IPS-15b (cell line): ENCODE results near the gene AFAP1L1.

ENCODE experiments used
- H3K27me3 ChIP-seq: one replicate; pipeline ENCODE4 v1.6.1; 2013; ENCODE audit warnings: low read length; ENCODE audit not compliant: control insufficient read depth, insufficient read depth
- H3K36me3 ChIP-seq: one replicate; pipeline ENCODE4 v1.6.1; 2013; ENCODE audit warnings: low read length; ENCODE audit not compliant: control insufficient read depth, insufficient read depth
- H3K4me1 ChIP-seq: one replicate; pipeline ENCODE4 v1.6.1; 2013; ENCODE audit warnings: mild to moderate bottlenecking, low read length; ENCODE audit not compliant: control insufficient read depth, insufficient read depth
- H3K4me3 ChIP-seq: one replicate; pipeline ENCODE4 v1.5.1; 2013; ENCODE audit warnings: low read depth, low read length
- H3K9ac ChIP-seq: one replicate; pipeline ENCODE4 v1.6.1; 2013; ENCODE audit warnings: low read depth, mild to moderate bottlenecking, low read length
- H3K9me3 ChIP-seq: one replicate; pipeline ENCODE4 v1.6.1; 2013; ENCODE audit warnings: mild to moderate bottlenecking, low read length; ENCODE audit not compliant: control insufficient read depth, insufficient read depth

The AFAP1L1 gene

DNA sequence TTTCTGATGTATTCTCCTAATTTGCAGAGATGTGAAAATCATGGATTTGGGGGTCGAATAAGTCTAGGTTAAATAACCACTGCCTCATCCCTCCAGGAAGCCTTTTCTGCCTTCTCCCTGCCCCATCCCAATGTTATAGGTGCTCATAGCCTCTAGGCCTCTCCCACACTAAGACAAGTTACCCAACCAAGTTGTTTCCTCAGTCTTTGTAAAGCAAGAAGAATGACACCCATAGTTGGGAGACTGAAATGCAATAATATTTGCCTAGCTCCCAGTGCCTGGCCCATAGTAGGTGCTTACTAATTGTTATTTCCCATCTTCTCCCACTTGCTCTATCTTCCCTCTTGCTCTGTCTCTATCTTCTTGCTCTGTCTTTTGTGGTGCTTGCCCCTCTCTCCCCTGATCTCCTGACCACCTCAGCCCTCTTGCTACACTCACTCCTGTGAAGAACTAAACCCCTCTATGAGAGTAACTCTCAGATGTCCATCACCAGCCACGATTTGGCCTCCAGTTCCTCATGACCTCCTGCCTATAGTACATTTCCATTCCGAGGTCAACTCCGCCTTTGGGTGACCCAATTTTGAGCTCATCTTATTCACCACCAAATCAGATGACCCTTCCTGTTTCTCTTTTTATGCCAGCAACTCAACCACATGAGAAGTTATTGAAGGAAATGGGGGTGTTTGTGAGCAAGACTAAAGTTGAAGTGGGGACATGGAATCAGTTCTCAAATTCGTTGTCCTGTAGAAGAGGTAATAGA is 7.0 kb downstream of the AFAP1L1 start:
- H3K9ac ChIP-seq = no peak overlapping the region
- peaks cover 9% of the 10 kb centered on the region for H3K27me3 ChIP-seq
- H3K9me3 ChIP-seq = no peaks in the 10 kb centered on the region
- no peaks in the 10 kb centered on the region for H3K4me1 ChIP-seq
- no peak overlapping the region for H3K4me3 ChIP-seq
- H3K36me3 ChIP-seq = no peaks in the 10 kb centered on the region

DNA sequence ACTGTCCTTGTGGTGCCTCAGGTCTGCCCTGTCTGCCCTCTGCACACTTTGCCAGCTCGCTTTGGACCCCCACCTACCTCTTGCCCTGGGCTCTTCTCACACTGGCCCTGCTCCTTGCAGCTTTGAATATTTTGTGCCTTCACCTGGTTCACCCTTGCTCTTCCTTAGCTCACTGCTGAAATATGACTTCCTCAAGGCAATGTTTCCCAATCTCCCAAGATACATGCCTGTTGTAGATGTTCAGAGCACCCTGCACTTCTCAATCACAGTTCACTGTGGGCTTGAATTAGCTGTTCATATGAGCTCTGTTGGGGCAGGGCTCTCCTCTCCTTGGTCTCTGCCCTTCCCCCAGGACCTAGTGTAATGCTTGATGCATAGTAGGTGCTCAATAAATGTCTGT is 8.0 kb downstream of the AFAP1L1 start:
- H3K36me3 ChIP-seq = no peaks in the 10 kb centered on the region
- H3K27me3 ChIP-seq = peaks cover 4% of the 10 kb centered on the region
- H3K4me1 ChIP-seq = no peaks in the 10 kb centered on the region
- H3K4me3 ChIP-seq = no peak overlapping the region
- no peak overlapping the region for H3K9ac ChIP-seq
- H3K9me3 ChIP-seq = no peaks in the 10 kb centered on the region

DNA sequence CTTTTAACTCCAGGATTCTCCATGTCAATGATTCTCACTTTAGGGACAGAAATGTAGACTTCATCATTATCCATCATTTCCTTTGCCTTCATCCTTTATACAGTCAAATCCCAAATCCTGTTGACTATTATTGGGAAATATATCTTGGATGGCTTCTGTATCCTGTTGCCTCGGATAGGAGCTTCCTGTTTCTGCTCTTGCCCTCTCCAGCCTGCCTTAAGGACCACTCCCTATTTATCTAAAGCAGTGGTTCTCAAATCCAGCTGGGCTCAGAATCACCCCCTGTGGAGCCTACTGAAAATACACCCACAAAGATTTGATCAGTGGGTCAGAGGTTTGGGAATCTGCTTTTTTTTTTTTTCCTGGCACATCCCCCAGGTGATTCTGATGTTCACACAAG is 8.5 kb downstream of the AFAP1L1 start:
- Histone ChIP-seq H3K36me3 (no peaks in the 10 kb centered on the region), H3K9me3 (no peaks in the 10 kb centered on the region), H3K27me3 (peaks cover 4% of the 10 kb centered on the region), H3K4me1 (no peaks in the 10 kb centered on the region), H3K9ac (no peak overlapping the region), H3K4me3 (no peak overlapping the region)

DNA sequence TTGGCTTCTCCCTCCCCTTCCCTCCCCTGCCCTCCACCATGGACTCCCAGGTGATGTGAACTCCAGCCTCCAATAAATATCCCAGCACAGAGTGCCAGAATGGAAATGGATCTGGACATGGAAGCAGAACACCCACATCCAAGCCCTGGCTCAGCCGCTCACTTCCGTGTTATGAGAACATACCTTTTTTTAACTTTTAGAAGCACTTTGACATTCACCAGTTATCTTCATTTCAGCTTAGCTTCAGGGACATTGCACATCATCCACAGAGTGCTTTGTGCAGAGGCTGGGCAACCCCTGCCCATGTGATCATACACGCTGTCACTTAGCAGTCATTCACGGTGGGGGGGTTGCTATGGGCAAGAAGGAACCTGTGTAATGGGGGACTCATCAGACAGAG is 9.1 kb downstream of the AFAP1L1 start:
- Histone ChIP-seq H3K9me3 (no peaks in the 10 kb centered on the region), H3K4me3 (no peak overlapping the region), H3K4me1 (no peaks in the 10 kb centered on the region), H3K9ac (no peak overlapping the region), H3K27me3 (peaks cover 4% of the 10 kb centered on the region), H3K36me3 (no peaks in the 10 kb centered on the region)

DNA sequence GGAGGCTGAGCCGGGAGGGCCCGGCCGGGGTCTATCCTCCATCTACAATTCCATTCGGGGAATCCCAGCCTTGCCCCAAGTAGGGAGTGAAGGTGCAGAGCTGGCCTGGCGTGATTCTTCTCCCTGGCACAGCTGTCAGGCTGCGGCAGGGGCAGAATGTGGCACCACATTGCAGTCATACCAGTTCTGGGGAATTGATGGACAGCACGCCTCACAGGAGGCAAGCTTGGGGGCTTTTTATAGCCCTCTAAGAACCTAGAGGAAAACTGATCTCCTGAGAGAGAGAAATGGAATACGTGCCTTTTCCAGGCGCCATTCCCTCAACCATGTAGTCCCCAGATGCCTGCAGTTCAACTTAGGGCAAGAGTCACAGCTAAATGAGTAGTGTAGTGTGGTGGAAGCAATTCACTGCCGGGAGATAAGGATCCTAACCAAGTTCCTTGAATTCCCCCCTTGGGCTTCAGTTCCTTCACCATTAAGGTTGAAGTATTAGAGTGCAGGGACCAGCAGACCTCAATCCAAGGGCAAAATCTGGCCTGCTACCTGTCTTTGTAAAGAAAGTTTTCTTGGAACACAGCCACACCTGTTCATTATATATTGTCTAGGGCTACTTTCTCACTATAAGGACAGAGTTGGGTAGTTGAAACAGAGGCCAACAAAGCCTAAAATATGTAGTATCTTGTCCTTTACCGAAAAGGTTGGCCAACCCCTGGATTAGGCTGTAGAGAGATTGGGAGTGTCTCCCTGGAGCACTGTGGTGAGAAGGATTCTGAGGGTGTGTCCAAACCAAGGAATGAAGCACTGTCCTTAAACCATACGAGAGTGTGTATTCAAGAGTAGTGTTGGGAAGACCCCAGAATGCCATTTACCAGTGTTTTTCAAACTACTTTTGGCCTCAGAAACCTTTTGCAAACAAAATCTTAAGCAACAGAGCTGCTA is 10.6 kb downstream of the AFAP1L1 start:
- H3K36me3 ChIP-seq = no peaks in the 10 kb centered on the region
- no peak overlapping the region for H3K9ac ChIP-seq
- no peaks in the 10 kb centered on the region for H3K4me1 ChIP-seq
- H3K9me3 ChIP-seq = no peaks in the 10 kb centered on the region
- H3K4me3 ChIP-seq = no peak overlapping the region
- peaks cover under 1% of the 10 kb centered on the region for H3K27me3 ChIP-seq

DNA sequence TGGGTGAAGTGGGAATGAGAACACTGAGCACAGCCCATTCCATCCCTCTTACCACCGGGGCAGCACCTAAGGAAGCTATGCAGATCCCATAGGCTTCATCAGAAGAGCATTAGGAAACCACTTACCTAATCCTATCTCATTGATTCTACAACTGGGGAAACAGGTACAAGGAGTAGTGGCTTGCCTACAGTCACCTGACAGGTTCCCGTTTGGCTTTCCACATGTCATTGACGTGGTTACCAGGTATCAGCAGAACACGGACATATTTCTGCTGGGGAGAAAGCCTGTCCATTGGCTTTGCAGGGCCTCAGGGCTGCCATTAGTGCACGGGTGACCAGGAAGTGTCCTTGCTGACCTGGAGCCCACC is 11.3 kb downstream of the AFAP1L1 start:
- no peak overlapping the region for H3K9ac ChIP-seq
- no peak overlapping the region for H3K4me3 ChIP-seq
- H3K4me1 ChIP-seq = no peaks in the 10 kb centered on the region
- H3K36me3 ChIP-seq = no peaks in the 10 kb centered on the region
- H3K27me3 ChIP-seq = no peaks in the 10 kb centered on the region
- H3K9me3 ChIP-seq = no peaks in the 10 kb centered on the region

DNA sequence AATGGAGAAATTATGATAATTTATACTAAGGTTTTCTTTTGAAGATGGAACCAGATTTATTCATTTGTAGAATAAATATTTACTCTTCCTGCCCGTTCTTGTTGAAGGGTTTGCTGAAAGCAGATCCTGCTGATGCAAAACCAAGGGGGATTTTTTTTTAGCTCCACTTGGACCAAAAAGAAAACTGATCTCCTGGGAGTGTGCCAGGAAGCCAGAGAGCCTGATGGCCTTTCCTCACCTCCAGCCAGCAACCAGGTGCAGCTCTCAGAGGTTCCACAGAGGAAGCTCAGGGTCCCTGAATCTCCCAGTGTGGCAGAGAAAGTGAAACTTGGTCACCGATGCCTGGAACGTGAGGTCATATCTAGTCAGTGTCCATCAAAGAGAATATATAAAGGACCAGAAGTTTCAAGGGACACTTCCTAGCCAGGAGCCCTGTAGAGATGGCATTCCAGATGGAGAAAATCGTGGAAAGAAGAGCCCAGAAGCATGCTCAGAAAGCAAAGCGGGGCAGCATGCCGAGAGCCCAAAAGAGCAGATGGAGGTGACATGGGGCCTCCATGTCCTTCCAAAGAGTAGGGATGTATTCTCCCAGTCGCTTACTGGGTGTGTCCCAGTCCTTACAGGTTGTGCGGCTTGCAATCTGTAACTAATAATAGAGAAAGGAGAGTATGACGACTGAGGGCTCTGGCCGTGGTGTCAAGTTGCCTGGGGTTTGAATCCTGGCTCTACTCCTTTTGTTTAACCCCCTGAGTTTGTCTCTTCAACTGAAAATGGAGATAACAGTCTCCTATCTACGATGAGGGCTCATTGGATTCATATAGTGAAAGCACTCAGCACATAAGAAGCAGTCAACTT is 12.2 kb downstream of the AFAP1L1 start:
- H3K4me3 ChIP-seq = no peak overlapping the region
- H3K27me3 ChIP-seq = no peaks in the 10 kb centered on the region
- no peaks in the 10 kb centered on the region for H3K36me3 ChIP-seq
- H3K9me3 ChIP-seq = no peaks in the 10 kb centered on the region
- H3K9ac ChIP-seq = no peak overlapping the region
- H3K4me1 ChIP-seq = no peaks in the 10 kb centered on the region

DNA sequence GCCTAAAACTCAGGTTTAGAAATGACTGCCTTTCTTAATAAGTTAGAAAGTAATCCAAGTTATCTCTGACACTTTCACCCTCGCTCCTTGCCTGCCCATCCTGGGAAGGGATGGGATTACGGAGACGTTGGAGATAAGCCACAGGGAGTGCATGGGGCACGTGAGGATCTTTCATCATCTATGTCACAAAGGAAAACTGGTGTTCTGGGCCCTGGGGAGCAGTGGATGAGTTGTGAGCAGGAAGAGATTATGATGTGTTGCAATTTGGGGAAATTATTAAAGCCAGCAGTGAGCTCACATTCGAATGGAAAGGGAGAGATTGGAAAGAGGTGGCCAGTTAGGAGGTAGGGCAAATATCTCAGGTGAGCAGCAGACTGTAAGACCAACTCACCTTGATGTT is 12.8 kb downstream of the AFAP1L1 start:
- Histone ChIP-seq H3K9me3 (no peaks in the 10 kb centered on the region), H3K9ac (no peak overlapping the region), H3K36me3 (no peaks in the 10 kb centered on the region), H3K4me3 (no peak overlapping the region), H3K4me1 (no peaks in the 10 kb centered on the region), H3K27me3 (no peaks in the 10 kb centered on the region)

DNA sequence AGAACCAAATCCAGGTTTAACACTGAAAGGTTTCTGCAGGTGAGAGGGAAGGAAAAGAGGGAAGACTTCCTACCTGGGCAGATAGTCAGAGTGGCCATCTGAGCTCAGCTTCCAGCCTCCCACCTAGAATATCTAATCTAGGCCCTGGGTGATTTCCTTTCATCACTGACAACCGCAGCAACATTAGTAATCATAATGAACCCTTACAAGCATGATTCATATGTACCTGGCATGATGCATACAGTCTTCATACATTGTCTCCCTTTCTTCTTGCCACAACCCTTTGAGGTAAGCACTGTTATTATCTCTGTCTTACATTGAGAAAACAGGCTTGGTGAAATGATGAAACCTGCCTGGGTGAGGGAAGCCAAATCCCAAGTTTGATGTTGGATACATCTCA is 13.5 kb downstream of the AFAP1L1 start:
- H3K4me1 ChIP-seq = no peaks in the 10 kb centered on the region
- H3K27me3 ChIP-seq = no peaks in the 10 kb centered on the region
- H3K4me3 ChIP-seq = no peak overlapping the region
- H3K9me3 ChIP-seq = no peaks in the 10 kb centered on the region
- H3K9ac ChIP-seq = no peak overlapping the region
- no peaks in the 10 kb centered on the region for H3K36me3 ChIP-seq

DNA sequence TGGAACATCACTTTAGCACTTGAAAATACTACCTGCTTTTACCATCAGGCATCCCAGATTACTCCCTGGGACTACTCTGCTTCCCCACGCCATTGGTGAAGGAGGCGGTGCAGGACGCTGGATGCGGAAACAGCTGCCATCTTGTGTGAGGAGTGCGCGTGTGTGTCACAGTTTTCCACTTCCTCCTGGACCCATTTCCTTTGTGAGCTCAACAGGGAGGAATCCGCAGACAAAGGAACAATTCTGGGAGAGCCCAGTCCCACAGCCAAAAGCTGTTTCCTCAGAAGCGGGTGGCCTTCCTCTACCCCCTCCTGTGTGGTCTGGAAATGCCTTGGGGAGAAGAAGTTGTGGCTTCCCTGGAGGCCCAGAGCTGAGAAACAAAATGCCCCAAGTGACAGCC is 16.8 kb downstream of the AFAP1L1 start:
- Histone ChIP-seq H3K9me3 (no peaks in the 10 kb centered on the region), H3K27me3 (no peaks in the 10 kb centered on the region), H3K4me1 (no peaks in the 10 kb centered on the region), H3K9ac (no peak overlapping the region), H3K4me3 (no peak overlapping the region), H3K36me3 (no peaks in the 10 kb centered on the region)

DNA sequence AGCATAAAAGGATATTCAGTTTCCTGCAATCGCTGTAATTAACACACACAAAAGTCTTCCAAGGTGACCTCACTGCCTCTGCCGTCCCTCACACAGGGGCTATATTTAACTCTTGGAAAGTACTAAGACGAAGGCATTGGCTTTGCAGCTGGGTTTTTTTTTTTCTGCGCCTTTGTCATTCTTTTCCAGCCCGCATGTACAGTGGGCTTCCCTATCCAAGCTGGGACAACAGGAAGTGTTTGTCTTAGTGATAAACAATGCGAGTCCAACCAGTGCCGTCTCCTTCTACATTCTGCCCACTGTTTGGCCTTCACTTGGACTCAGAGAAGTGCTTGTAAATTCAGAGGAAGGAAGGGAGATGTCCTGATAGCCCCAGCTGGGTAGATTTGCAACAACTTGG is 17.6 kb downstream of the AFAP1L1 start:
- Histone ChIP-seq H3K4me1 (no peaks in the 10 kb centered on the region), H3K36me3 (no peaks in the 10 kb centered on the region), H3K9me3 (no peaks in the 10 kb centered on the region), H3K27me3 (no peaks in the 10 kb centered on the region), H3K4me3 (no peak overlapping the region), H3K9ac (no peak overlapping the region)
